Testis (tissue), 2 donors: ENCODE data around the gene TM9SF4.

Source experiments
- CTCF ChIP-seq, 3 experiments: fragments of 450-650 bp in 2 of 3; fragments of 200-600 bp in 1 of 3; sonication (generic) in 1 of 3; IDR thresholded peaks; one replicate each; pipeline ENCODE4 v1.5.1; 2016 to 2019; ENCODE audit warnings: antibody characterized with exemption in 3 of 3, mild to moderate bottlenecking in 2 of 3, moderate library complexity in 1 of 3
- POLR2A ChIP-seq: fragments of 450-650 bp; IDR thresholded peaks from one replicate; pipeline ENCODE4 v1.6.1; 2017; ENCODE audit warnings: antibody characterized with exemption, mild to moderate bottlenecking, moderate library complexity

DNA sequence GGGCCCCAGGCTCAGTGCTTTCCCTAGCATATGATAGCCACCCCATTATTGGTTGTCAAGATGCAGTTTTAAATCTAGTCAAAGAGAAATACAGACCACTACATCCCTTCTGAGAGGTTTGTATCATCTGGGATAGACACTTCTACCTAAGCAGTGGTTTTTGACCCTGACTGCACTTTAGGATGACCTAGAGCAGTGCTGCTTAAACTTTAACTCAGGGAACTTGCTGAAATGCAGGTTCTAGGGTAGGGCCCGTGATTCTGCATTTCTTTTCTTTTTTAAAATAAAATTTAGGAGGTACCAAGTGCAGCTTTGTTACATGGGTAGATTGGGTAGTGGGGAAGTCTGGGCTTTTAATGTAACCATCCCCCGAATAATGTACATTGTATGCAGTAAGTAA, 18.7 kb downstream of the TM9SF4 start:
- TF ChIP-seq CTCF (IDR thresholded peaks at IDR 0.05) (no peak), POLR2A (no peak)
